GM18858 (cell line): ENCODE data around the gene DRC3.
A peak's percentile ranks its signal among the peaks of the same experiment; 100 is the strongest.
"Not testable (repeated sequence)": the region's sequence is repeated elsewhere in the genome, so short reads cannot be mapped to it uniquely, and the experiment has no call there.

Experiments
- ATAC-seq: cut with Tn5 transposase; IDR thresholded peaks from one replicate; pipeline ENCODE4 v1.9.1; 2021; ENCODE audit not compliant: unreplicated experiment

DRC3 gene

GRCh38 chr17:17972126-17972951, at the start of gene DRC3, which contains the start of gene TOM1L2:
DRC3 (plus strand) TSS chr17:17972862; CDS start chr17:17977599, 4,737 bp downstream.
TOM1L2 (minus strand) TSS chr17:17972400; CDS start chr17:17972313, 87 bp downstream.
- ATAC-seq = peak; percentile 88

- ATAC-seq = no peak
Observed at GRCh38 chr17:17924131-17924856, 48.4 kb upstream of the DRC3 start.

GRCh38 chr17:17924857-17925250, 47.8 kb upstream of the DRC3 start:
- ATAC-seq = no peak

- no peak for ATAC-seq
Observed at GRCh38 chr17:17926036-17926435, 46.6 kb upstream of the DRC3 start.

GRCh38 chr17:17926840-17927449, 45.7 kb upstream of the DRC3 start:
- ATAC-seq = no peak

GRCh38 chr17:17928398-17929287, 44.0 kb upstream of the DRC3 start:
- ATAC-seq = no peak

GRCh38 chr17:17929655-17930380, 42.8 kb upstream of the DRC3 start:
- ATAC-seq = no peak

GRCh38 chr17:17930674-17931073, 42.0 kb upstream of the DRC3 start:
- ATAC-seq = no peak

- ATAC-seq = no peak
Observed at GRCh38 chr17:17931159-17931558, 41.5 kb upstream of the DRC3 start.

GRCh38 chr17:17933775-17934174, 38.9 kb upstream of the DRC3 start:
- ATAC-seq = no peak

GRCh38 chr17:17934214-17934613, 38.4 kb upstream of the DRC3 start:
- ATAC-seq = no peak

- ATAC-seq = no peak
Observed at GRCh38 chr17:17934806-17935205, 37.9 kb upstream of the DRC3 start.

GRCh38 chr17:17935321-17936271, 37.1 kb upstream of the DRC3 start:
- ATAC-seq = no peak

- ATAC-seq = no peak
Observed at GRCh38 chr17:17937201-17937853, 35.3 kb upstream of the DRC3 start.

- ATAC-seq = no peak
Observed at GRCh38 chr17:17937958-17938357, 34.7 kb upstream of the DRC3 start.

- ATAC-seq = no peak
Observed at GRCh38 chr17:17938388-17939107, 34.1 kb upstream of the DRC3 start.

GRCh38 chr17:17939941-17940340, 32.7 kb upstream of the DRC3 start:
- ATAC-seq = not testable (repeated sequence)

- no peak for ATAC-seq
Observed at GRCh38 chr17:17940441-17940911, 32.2 kb upstream of the DRC3 start.
